GM10266 (cell line): ENCODE measurements around the gene RAP1GAP2.

Source experiments
- DNase-seq: peaks from one replicate; pipeline ENCODE4 v3.0.0; 2012; ENCODE audit errors: extremely low spot score
- TF ChIP-seq, protein P1 (sequence below): IDR thresholded peaks from 2 replicates; pipeline ENCODE4 v1.5.1; 2012; ENCODE audit warnings: mild to moderate bottlenecking, low read depth; ENCODE audit not compliant: control insufficient read depth, insufficient read depth; ENCODE audit errors: missing control alignments

Gene RAP1GAP2

GRCh38 chr17:2947996-2948550 lies 151.8 kb downstream of the RAP1GAP2 start:
- no peak for DNase-seq
- TF ChIP-seq, protein P1, sequence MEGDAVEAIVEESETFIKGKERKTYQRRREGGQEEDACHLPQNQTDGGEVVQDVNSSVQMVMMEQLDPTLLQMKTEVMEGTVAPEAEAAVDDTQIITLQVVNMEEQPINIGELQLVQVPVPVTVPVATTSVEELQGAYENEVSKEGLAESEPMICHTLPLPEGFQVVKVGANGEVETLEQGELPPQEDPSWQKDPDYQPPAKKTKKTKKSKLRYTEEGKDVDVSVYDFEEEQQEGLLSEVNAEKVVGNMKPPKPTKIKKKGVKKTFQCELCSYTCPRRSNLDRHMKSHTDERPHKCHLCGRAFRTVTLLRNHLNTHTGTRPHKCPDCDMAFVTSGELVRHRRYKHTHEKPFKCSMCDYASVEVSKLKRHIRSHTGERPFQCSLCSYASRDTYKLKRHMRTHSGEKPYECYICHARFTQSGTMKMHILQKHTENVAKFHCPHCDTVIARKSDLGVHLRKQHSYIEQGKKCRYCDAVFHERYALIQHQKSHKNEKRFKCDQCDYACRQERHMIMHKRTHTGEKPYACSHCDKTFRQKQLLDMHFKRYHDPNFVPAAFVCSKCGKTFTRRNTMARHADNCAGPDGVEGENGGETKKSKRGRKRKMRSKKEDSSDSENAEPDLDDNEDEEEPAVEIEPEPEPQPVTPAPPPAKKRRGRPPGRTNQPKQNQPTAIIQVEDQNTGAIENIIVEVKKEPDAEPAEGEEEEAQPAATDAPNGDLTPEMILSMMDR: no peak

DNA sequence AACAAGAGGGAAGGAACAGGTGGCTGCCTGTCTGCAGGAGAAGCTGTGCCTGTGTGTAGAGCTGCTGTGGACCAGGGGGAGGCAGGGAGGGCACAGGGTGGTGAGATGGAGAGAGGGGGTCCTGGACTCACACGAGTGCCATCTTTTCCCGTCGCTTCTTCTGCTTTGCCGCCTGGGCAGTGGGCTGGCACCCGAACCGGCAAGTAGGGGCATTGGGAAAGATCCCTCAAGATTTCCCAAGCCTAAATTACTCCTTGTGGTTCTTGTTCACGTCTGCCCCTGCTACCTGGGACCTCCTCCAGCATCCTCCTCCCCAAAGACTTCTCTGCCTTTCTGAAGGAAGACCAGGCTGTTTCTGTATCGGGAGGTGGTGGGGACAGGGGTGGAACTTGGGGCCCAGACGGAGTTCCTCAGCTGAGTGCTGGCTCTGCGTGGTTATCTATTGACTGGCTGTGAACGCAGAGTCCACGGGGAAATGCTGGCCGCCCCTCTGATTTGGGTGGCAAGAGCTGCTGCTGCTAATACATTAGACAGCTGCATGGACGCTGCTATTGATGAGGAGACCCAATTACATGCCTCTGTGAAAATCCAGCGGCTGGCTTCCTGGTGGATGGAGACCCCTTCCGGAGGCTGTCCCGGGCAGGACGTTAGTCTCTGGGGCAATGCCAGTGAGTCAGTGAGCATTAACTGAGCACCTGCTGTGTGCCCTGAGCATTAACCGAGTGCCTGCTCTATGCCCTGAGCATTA lies 152.7 kb downstream of the RAP1GAP2 start:
- TF ChIP-seq, protein P1: no peak

DNA sequence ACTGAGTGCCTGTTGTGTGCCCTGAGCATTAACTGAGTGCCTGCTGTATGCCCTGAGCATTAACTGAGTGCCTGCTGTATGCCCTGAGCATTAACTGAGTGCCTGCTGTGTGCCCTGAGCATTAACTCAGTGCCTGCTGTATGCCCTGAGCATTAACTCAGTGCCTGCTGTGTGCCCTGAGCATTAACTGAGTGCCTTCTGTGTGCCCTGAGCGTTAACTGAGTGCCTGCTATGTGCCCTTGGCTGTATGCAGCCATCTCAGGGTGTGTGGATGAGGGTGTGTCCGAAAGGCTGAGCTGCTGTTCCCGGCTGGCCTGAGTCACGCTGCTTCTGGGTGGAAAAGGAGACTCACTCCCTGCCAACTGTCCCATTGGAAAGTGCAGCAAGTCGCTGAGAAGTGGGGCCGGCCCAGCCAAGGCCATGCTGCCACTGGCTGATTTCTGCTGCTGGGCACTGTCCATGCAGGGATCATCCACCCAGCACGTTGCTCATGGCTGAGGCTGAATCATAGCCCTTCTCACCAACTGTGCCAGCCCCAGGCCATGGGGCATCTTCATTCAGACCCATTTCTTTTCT lies 153.3 kb downstream of the RAP1GAP2 start:
- TF ChIP-seq, protein P1: no peak
- DNase-seq: no peak

More for the DNA sequence above, 152.7 kb downstream of the RAP1GAP2 start:
- no peak for DNase-seq

DNA sequence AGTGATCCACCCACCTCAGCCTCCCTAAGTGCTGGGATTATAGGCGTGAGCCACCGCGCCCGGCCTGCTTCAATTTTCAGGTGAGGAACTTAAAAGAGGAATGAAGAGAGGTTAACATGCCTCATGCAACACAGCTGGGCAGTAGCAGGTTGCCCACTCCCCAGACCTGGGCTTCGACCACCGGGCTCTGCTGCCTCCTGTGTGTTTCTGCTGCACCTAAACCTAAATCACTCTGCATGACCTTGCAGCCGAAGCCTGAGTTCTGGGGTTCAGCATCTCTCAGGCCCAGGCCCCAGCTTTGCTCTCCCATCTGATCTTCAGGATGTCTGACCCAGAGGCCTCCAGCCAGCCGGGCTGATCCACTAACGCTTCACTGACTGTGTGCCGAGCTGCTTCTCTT lies 154.6 kb downstream of the RAP1GAP2 start:
- no peak for DNase-seq
- TF ChIP-seq, protein P1: no peak

- no peak for DNase-seq
- TF ChIP-seq, protein P1: no peak
Measured at GRCh38 chr17:2952174-2952845, 156.1 kb downstream of the RAP1GAP2 start.

DNA sequence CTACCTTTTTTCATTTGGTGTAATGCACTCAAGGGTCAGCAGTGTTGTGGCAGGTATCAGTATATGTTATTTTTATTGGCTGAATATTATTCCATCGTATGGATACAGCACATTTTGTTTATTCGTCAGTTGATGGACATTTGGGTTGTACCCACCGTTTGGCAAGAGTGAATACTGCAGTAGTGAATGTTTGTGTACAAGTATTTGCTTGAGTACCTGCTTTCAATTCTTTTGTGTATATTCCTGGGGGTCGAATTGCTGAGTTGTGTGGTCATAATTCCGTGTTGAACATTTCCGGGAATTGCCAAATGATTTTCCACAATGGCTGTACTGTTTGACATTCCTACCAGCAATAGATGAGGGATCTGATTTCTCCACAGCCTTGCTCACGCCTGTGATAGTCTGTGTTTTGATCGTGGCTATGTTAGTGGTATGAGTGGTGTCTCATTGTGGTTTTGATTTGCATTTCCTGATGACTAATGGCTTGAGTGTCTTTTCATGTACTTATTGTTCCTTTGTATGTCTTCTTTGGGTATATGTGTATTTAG lies 158.7 kb downstream of the RAP1GAP2 start:
- TF ChIP-seq, protein P1: no peak
- no peak for DNase-seq
